Lower lobe of right lung (tissue), 2 donors: Measurements from ENCODE around the gene NDST1. TPM values are rescaled to one million over a fixed set of nuclear protein-coding genes. Genes with fewer than 3 reads are reported as not detected.
A peak's percentile ranks its signal among the peaks of the same experiment; 100 is the strongest.

ENCODE experiments used
- ATAC-seq, 2 donors: fragments of 200-7000 bp; cut with Tn5 transposase; one replicate each; pipeline ENCODE4 v1.9.1; 2020 to 2022; ENCODE audit warnings: mild to moderate bottlenecking in 2 of 2, moderate library complexity in 2 of 2
- DNase-seq: peaks from one replicate; pipeline ENCODE4 v3.0.0-alpha.2; 2020
- H3K27ac ChIP-seq: fragments of 200-600 bp; one replicate; pipeline ENCODE4 v1.8.0; 2022
- H3K27me3 ChIP-seq: fragments of 200-600 bp; one replicate; pipeline ENCODE4 v1.8.0; 2022; ENCODE audit warnings: low read depth
- H3K36me3 ChIP-seq: fragments of 200-600 bp; one replicate; pipeline ENCODE4 v1.8.0; 2022; ENCODE audit warnings: mild to moderate bottlenecking
- H3K4me1 ChIP-seq: fragments of 200-600 bp; one replicate; pipeline ENCODE4 v1.8.0; 2022
- H3K4me3 ChIP-seq: fragments of 200-600 bp; one replicate; pipeline ENCODE4 v1.8.0; 2022; ENCODE audit warnings: mild to moderate bottlenecking
- H3K9me3 ChIP-seq: fragments of 200-600 bp; one replicate; pipeline ENCODE4 v1.8.0; 2022
- intact Hi-C: fragments of 100-400 bp; cut with DNase I; formaldehyde crosslinking; loops from one replicate; pipeline ENCODE4 v1.11.0; 2022
- total RNA-seq: library from RNA; stranded (reverse); fragmentation: NEBNext Ultra II Directional; extraction: Animal tissue kit (Norgen Biotek cat#: 25700); gene quantifications from one replicate; pipeline ENCODE4 v1.2.1, GENCODE V29; 2021
- TF ChIP-seq, protein P1 (sequence below): fragments of 200-600 bp; IDR thresholded peaks from one replicate; pipeline ENCODE4 v1.8.0; 2022; ENCODE audit warnings: antibody characterized with exemption, mild to moderate bottlenecking
- donor health status: DM: no; HTN: yes; CAD: no; lungs with severe emphysema.

Gene NDST1
- total RNA-seq, 1 donor from 2014 or later: 117 TPM

DNA sequence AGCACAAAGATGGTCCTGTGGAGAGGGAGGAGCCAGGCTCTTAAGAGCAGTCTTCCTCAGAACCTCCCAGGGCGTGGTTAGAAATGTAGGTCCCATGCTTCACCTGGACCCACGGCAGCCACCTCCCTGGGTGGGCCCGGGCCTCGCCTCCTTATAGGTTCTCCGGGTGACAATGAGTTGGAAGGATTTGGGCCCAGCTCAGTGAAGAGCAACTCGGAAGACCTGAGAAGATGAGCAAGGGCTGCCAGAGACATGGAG lies 26.3 kb upstream of the NDST1 start:
- intact Hi-C loops: no loop called here
- H3K27ac ChIP-seq: no peak overlapping the region
- ATAC-seq: no peak
- no peaks in the 10 kb centered on the region for H3K27me3 ChIP-seq
- H3K4me3 ChIP-seq: no peak overlapping the region
- no peak for DNase-seq
- H3K4me1 ChIP-seq: peaks cover 11% of the 10 kb centered on the region
- H3K36me3 ChIP-seq: no peaks in the 10 kb centered on the region
- TF ChIP-seq, protein P1, sequence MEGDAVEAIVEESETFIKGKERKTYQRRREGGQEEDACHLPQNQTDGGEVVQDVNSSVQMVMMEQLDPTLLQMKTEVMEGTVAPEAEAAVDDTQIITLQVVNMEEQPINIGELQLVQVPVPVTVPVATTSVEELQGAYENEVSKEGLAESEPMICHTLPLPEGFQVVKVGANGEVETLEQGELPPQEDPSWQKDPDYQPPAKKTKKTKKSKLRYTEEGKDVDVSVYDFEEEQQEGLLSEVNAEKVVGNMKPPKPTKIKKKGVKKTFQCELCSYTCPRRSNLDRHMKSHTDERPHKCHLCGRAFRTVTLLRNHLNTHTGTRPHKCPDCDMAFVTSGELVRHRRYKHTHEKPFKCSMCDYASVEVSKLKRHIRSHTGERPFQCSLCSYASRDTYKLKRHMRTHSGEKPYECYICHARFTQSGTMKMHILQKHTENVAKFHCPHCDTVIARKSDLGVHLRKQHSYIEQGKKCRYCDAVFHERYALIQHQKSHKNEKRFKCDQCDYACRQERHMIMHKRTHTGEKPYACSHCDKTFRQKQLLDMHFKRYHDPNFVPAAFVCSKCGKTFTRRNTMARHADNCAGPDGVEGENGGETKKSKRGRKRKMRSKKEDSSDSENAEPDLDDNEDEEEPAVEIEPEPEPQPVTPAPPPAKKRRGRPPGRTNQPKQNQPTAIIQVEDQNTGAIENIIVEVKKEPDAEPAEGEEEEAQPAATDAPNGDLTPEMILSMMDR: no peak
- H3K9me3 ChIP-seq: no peaks in the 10 kb centered on the region

DNA sequence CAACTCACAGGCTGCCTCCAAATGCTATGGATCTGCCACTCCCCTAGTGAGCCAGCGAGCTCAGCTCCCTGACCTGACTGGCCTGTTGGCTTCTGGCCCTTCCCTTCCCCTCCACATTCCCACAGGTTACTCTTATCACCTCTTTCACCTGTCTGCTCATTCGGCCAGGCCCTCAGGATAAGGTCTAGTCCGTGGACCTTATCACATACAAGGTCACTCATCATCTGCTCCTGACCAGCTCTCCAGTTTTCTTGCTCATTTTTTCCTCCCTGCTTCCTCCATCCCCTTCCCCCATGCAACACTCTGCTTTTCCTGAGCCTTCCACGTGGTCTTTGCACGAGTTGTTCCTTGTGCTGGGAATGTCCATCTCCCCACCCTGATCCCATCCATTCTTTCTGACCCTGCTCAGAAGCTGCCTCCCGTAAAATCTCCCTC lies 25.9 kb upstream of the NDST1 start:
- ATAC-seq (no peak), DNase-seq (no peak)
- TF ChIP-seq, protein P1: no peak
- Histone ChIP-seq H3K36me3 (no peaks in the 10 kb centered on the region), H3K9me3 (no peaks in the 10 kb centered on the region), H3K27ac (no peak overlapping the region), H3K27me3 (no peaks in the 10 kb centered on the region), H3K4me3 (no peak overlapping the region), H3K4me1 (peaks cover 14% of the 10 kb centered on the region)
- intact Hi-C loops: no loop called here

DNA sequence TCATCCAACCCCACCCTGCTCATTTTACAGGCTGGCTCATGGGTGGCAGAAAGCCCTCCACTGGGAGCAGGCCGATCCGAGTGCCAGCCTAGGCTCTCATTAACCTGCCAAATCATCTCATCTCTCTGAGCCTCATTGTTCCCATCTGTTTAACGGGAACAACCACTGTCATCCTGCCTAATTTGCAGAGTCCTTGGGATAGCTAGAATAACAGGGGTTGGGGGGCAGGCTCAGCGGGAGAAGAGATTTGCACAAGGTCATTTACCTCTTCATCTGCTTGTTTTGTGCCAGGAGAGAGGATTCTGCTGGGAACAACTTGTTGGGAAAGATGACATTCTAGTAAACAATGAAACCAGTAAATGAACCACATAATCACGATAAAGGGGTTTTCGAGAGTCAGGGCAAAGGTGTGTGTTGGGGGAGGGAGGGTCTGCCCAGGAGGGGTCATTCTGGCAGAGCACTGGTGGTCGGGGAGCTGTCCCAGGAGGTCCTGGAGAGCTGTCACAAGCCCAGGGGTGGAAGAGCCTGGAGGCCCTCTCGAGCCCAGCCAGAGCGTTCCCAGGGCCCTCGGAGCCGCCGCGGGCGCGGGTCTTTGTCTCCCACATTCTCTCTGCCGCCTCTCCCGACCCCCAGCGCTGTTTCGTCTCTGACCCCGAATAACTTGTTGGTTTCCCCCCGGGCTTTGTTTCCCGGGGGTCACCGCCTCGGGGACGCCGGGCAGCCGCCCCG lies 22.8 kb upstream of the NDST1 start:
- peak overlapping the region; percentile 80 for H3K4me3 ChIP-seq
- H3K4me1 ChIP-seq: peaks cover 42% of the 10 kb centered on the region
- TF ChIP-seq, protein P1: no peak
- peak overlapping the region; percentile 88 for H3K27ac ChIP-seq
- no peaks in the 10 kb centered on the region for H3K27me3 ChIP-seq
- no peaks in the 10 kb centered on the region for H3K9me3 ChIP-seq
- intact Hi-C loops: no loop called here
- ATAC-seq (no peak), DNase-seq (no peak)
- H3K36me3 ChIP-seq: no peaks in the 10 kb centered on the region

DNA sequence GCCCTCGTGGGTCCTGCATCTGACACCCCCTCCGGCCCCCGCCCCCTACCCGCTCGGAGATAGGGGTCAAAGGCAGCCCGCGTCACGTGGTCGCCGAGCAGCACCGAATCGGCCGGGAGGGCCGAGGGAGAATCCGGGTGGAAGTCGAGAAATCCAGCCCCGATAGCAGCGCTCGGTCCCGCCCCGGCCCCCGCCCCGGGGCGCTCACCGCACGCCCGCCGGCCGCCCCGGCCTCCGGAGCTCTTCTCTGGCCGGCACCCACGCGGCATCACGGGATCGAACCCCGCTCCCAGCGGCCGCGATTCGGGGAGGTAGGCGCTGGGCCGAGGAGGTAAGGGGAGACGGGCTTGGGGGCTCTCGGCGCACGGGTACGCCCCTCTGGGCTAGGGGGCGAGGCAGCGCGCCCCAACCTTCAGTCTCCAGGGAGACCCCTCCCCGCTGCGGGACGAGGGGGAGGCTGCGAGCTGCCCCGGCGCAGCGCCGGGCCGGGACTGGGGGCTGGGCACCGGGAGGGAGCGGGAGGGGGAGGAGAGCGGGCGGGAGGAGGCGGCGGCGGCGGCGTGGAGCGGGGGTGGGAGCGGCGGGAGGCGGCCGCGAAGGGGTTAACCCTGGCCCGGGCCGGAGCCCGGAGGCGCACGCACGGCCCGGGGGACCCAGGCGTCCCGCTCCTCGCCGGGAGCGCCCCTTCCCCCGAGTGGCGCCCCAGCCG lies 22.1 kb upstream of the NDST1 start:
- DNase-seq: peak; percentile 81
- ATAC-seq: peak; percentile 53 to 58
- TF ChIP-seq, protein P1: no peak
- Histone ChIP-seq H3K27me3 (no peaks in the 10 kb centered on the region), H3K9me3 (no peaks in the 10 kb centered on the region), H3K4me3 (peak overlapping the region; percentile 80), H3K36me3 (no peaks in the 10 kb centered on the region), H3K4me1 (peaks cover 49% of the 10 kb centered on the region), H3K27ac (peak overlapping the region; percentile 88)
- intact Hi-C loops: no loop called here

DNA sequence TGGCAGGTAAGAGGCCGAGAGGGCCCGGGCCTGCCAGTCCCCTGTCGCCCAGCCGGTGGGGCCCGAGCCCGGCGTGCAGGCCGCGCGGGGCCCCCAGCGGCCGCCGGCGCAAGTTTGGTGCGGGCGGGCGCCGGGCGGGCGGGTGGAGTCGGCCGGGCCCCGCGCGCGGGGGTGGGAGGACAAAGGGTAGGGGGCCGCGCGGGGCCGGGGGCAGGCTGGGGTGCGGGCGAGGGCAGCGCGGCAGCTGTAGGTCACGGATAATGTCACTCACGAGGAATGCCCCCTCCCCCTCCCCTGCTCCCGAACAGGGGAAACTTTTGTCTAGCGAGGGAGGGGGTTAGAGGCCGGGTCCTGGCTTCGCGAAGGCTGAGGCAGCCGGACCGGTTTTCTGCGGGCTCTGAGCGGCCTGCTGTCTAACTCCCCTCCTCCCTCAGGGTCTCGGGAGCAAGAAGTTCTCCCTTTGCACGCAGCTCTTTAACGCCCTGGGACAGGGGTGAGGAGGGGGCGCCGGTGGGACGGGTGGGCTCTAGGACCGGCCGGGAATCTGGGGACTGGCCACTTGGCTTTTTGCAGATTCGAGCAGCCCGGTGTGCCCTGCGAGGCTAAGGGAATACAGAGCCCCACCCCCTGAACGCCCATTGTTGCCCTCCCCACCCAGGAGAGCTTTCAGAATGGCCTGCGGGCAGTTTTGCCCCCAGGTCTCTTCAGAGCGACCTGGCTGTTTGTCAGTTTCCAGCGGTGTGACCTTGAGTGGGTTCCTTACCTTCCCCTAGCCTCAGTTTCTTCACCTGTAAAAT lies 21.3 kb upstream of the NDST1 start:
- Histone ChIP-seq H3K4me1 (peaks cover 57% of the 10 kb centered on the region), H3K9me3 (no peaks in the 10 kb centered on the region)
- intact Hi-C loops: no loop called here

More for the DNA sequence above, 21.3 kb upstream of the NDST1 start:
- DNase-seq (peak; percentile 84), ATAC-seq (peak; percentile 52 to 54)
- no peaks in the 10 kb centered on the region for H3K36me3 ChIP-seq
- H3K27ac ChIP-seq: peak overlapping the region; percentile 88
- H3K4me3 ChIP-seq: peak overlapping the region; percentile 80
- H3K27me3 ChIP-seq: no peaks in the 10 kb centered on the region
- TF ChIP-seq, protein P1: no peak
